SIG-M5 (cell line): ENCODE measurements around the gene MARK2.
"Not testable (repeated sequence)": the region's sequence is repeated elsewhere in the genome, so short reads cannot be mapped to it uniquely, and the experiment has no call there.

Experiments used
- DNase-seq: peaks from one replicate; lab custom pipeline; 2025; lab: John Stamatoyannopoulos, UW

Gene MARK2

DNA sequence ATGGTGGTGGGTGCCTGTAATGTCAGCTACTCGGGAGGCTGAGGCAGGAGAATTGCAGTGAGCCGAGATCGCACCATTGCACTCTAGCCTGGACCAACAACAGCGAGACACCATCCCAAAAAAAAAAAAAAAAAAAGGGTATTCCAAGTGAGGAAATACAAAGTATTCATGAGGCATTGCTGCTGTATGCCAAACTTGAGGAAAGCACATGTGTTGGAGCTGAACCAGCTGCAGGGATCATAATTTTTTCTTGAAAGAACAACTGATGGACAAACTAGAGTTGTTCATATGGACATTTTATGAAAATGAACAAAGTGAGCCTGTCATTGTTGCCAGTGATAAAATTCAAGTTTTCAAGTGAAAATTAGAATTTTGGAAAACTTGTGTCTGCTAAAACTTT, 15.8 kb downstream of the MARK2 start:
- no peak for DNase-seq

DNA sequence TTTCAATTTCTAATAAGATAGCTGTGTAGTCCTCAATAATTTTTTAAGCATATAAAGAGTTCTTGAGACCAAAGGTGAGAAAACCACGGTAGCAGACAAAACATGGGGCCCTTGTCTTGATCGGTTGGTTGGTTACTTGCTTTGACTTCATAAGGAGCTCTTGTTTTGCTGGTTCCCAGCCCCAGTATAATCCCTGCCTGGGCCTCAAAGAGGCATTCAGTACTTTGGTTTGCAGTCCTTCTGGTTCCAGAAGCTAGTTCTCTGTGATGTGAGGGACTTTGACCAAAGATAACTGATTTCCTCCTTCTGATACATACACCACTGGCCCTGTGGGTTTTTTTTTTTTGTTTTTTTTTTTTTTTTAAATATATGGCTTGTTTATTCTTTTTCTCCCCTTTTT, 17.1 kb downstream of the MARK2 start:
- no peak for DNase-seq

DNA sequence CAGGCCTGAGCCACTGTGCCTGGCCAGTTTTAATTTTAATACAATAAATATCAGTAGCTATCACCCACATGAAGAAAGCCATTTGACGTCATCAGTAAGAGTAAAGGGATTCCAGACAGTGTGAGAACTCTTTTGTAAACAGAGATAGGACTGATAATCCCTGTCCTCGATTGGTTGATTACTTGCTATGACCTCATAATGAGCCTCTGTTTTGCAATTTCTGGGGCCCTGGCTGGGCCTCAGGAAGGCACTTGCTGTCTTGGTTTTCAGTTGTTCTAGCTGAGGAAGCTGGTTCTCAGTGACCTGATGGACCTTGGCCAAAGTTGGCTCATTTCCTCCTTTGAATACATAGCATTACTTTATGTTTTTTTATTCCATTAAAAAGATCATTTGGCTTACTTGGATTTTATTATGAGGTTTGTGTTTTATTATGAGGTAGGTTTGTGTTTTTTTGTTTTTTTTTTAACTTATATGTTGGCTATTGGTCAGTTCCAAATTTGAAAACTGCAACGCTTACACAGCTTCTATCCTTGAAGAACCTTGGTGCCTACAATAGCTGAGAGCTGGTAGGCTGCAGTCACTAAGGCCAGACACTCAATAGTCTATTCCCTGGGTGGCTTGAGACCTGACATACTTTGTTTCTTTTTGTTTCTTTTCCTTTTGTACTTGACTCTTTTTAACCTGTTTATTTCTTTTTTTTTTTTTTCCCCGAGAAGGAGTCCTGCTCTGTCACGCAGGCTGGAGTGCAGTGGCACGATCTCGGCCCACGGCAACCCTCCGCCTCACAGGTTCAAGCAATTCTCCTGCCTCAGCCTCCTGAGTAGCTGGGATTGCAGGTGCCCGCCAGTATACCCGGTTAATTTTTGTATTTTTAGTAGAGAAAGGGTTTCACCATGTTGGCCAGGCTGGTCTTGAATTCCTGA, 20.0 kb downstream of the MARK2 start:
- no peak for DNase-seq

DNA sequence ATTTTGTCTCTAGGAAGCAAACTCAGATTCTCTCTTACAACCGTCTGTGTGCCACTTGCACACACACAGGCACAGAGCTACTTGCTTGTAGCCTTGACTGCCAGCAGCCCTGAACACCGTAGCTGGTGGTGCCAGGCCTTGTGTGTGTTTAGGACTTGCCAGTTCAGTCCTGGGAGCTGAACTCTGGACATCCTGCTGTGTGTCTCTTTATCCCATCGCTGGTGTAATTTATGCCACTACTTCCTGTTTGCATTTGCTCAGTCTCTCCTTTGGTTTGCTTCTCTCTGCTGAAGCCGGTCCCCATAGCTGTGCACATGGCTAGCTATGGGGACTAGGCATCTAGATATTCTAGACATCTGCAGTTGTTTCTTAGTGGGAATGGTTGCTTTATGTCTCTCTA, 24.0 kb downstream of the MARK2 start:
- no peak for DNase-seq

DNA sequence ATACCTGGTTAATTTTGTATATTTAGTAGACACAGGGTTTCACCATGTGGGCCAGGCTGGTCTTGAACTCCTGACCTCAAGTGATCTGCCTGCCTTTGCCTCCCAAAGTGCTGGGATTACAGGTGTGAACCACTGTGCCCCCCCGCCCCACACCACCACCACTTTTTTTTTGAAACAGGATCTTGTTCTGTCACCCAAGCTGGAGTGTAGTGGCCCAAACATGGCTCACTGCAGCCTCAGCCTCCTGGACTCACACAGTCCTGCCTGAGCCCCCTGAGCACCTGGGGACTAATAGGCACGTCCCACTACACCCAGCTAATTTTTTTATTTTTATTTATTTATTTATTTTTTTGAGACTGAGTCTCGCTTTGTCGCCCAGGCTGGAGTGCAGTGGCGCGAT, 24.7 kb downstream of the MARK2 start:
- not testable (repeated sequence) for DNase-seq

DNA sequence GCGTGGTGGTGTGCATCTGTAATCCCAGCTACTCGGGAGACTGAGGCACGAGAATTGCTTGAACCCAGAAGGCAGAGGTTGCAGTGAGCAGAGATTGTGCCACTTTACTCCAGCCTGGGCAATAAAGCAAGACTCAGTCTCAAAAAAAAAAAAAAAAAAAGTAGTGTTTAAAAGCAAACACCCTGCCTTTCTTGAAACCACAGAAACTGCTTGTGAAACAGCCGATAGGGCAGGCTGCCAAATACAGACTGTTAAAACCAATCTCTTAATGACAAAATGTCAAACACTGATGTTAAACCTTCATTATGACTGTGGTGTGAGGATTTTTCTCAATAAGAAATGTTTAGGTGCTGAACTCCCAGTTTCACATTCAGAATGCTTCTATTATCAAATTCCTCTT, 27.3 kb downstream of the MARK2 start:
- DNase-seq = peak; percentile 10

DNA sequence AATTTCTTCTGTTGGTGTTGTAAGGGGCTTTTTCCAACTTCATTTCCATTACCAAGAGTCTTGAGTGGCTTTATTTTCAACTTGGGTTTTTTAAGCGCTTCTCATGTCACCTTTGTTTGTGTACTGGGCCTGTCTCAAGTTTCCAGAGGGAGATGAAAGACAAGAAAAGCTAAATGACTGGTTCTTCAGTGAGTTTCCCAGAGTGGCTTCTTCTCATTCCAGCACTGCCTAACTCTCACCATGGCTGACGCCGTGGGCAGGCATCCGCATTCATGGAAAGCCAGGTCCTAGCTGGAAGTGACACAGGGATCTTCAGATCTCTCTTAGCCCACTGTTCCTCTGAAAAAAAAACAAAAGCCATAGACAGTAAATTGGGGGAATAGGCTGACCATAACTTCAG, 28.6 kb downstream of the MARK2 start:
- DNase-seq = no peak

DNA sequence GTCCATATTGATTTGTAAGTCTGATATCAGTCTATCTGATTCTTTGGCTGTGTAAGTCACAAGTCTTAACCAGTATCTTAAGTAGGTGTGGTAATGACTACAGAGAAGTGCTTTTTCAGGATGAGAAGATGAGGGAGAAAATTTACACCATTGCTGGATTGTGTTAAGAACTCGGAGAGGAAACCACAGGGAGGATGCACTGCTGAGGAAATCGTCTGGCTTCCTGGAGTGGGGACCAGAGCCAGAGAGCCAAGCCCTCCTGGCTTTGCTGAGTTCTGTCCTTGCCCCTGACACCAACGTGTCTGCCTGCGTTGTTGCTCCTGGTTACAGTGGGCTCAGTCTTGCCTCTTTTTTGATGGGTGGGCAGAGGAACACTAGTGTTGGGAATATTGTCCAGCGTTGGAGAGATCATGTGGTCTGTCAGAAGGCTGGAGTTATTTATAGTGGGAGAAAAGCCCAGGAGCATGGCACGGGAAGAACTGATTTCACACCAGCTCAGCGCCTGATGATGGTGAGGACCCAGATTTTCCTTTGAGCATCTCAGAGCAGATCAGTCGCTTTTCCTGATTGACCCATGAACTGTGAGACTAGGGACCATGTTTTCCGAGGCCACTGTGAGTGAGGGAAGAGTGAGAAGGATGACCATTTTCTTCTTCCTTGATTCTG, 29.6 kb downstream of the MARK2 start:
- no peak for DNase-seq

DNA sequence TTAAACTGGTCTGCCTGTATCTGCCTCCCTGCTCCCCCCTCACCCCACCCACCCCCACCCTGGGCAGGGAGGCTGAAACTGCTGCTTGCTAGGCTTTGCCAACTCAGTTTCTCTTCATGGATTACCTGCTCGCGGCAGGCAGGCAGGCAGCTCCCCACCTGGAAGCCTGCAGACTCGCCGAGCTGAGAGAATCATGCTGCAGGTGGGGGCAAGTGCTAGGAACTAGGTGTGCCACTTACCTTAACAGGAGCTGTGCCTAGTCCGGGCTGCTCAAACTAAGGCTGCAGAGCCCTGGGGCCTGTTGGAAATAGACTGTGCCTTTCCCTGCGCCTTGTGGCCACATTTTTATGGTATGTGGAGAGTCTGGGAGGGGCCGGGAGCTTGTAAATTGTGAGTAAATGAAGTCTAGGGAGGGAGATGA, 30.3 kb downstream of the MARK2 start:
- DNase-seq = no peak

DNA sequence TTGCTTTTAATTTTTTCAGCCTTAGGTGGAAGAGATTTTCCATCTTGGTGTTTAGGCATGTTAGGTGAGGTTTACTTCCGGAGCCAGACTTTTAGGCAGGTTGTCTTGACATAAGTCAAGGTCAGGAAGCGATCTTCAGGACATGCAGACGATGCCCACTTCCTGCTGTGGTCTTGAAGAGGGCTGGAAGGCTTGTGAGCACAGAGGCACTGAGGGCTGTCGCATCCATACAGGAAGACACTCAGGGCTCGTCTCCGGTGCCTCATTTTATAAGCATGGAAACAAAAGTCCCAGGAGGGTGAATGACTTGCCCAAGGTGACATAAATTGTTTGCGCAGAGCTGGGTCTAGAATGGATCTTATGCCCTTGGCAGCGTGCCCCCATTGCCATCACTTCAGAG, 30.8 kb downstream of the MARK2 start:
- no peak for DNase-seq

DNA sequence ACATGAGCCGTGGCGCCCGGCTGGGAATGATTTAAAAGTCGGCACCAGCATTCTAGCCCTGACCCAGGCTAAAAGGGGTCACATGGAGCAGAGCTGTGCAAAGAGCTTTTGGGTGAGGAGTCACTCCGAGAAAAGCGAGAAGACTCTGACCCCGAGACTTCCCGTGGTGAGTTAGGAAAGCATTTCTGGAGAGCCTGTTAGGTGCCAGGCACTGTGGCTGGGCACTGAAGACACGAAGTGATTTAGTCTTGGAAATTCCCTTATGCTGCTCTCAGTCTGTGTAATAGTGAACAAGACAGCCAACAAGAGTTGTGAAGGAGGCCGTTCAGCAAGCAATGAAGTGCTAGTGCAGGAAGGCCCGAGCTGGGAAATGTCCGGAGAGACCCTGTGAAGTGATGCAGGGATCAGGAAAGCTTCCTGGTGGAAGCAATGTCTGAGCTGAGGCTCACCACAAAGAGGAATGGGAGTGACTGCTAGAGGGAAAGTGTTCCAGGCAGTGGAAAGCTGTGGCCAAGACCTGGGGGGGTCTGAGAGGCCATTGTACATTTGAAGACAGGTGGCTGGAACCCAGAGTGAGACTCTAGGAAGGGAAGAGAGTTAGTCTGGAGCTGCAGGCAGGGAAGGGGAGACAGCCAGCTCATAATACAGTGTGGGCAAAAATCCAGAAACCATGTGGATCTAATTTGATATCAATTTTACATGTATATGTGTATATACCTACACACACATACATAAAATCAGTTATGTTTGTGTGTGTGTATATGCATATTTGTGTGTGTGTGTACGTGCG, 31.6 kb downstream of the MARK2 start:
- no peak for DNase-seq

DNA sequence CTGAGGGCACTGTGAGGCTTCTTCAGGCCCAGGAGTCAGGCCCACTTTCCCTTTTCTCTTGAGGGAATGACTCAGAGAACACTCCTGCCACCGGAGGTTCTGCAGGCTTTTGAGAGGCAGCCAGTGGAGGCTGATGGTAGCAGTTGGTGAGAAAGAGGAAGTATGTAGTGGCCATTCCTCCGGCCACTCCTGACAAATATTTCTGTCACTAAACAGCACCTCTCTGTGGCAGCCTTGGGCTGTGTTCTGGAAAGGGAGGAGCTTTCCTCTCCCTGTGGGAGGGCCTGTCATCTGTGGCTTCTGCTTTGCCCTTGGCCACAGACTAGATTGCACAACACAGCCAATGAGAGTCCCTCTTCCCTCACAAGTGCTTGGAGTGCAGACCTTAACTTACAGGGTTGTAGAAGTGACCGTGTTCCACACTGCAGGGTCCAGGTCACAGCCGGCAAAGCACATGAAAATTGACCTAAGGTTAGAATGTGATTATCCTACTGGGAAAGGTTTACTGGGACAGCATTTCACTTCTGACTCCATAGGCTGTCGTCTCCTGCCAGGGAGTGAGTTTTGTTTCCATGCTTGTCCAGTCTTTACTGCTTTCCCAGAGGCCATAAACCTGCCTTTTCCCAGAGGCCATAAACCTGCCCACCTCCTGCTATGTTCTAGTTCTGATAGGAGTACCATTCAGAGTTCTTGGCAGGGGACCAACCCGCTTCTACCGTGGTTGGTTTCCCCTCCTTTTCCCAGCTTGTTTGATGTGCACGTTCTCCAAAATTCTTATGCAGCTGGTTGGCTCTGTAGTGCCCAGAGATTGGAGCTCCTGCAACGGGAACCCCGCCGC, 33.3 kb downstream of the MARK2 start:
- DNase-seq = peak; percentile 88

DNA sequence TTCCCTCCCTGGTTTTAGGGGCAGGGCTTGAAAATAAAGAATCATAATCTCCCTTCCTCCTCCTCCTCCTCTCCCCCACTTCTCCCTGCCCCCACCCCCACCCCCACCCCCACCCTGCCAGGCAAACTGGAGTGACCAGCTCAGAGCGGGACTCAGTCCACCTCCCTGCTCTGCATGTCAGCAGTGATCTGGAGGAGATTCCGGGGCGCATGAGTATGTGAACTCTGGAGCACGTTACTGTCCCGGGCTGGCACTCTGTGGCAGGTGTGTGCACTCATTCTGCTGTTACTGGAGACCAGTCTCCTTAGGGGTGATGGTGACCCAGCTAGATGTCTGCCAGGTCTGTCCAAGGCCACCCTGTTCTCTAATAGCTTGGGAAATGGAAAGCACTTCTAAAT, 33.9 kb downstream of the MARK2 start:
- DNase-seq = no peak

DNA sequence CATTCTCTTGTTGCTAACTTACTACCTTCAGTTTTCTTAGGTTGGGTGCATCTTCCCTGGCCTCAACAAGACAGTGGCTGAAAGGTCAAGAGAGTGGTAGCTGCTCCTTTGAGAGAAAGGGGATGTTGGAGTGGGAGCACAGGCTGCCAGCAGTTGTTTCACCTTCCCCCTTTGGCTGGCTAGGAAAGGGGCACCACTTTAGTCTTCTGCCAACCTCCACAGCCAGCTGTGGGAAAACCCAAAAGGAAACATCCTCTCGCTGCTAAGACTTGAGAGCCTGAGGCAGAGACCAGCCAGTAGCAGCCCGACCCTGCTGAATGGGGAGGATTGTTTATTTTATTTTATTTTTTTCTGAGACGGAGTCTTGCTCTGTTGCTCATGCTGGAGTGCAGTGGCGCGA, 34.4 kb downstream of the MARK2 start:
- DNase-seq = no peak

DNA sequence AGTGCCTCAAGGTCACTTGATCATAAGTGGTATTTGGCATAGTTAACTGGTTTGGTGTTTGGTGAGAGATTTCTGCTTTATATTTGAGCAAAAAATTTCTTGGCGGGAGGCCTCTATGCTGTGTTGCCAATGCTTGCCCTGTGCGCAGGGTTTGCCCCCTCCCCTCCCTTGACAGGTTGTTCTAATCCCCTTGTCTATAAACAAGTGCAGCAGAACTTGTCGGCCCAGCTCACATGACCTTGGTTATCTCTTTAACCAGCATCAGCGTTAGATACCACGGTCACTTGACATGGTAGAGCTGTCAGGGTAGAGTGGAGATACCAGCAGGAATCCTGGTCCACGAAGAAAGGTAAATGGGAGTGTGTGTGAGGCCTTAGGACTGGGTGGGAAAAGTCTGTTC, 35.6 kb downstream of the MARK2 start:
- no peak for DNase-seq

DNA sequence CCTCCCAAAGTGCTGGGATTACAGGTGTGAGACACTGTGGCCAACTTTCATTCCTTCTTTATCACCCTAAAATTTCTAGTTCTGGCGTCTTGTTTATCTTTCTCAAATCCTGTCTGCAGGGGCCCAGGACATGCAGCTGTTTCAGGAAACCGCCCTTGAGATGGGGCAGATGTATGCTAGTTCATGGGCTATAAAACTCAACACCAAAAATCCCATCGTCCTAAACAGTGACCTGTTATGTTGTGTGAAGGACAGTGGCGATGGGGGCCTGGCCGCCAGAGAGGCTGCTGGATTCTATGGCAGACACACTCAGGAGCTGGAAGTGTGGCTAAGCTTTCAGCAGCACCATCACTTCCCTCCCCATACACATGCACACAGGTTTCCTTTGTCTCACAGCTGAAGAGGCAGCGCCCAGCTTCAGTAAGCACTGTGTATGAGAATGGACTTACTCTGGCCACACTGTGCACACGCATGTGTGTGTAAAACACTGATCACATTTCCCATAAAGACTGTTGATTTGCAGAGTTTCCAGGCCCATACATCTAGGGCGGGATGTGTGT, 36.7 kb downstream of the MARK2 start:
- no peak for DNase-seq

DNA sequence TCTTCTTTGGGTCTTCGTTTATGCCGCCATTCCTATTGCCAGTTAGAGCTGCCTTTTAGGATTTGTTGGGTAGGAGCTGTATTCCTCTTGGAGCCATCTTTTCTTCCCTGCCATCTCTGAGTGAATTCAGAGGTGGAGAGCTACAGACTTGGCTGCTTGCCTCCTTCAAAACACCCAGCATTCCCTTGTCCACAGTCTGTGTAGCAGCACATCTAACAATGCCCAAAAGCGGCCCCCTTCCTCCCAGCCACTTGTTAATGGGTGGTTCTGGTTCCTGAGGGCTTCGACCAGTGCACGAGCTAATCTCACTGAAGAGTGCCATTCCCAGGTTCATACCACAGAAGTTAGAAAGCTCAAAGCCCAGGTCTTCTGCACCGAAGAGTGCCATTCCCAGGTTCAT, 37.7 kb downstream of the MARK2 start:
- no peak for DNase-seq

DNA sequence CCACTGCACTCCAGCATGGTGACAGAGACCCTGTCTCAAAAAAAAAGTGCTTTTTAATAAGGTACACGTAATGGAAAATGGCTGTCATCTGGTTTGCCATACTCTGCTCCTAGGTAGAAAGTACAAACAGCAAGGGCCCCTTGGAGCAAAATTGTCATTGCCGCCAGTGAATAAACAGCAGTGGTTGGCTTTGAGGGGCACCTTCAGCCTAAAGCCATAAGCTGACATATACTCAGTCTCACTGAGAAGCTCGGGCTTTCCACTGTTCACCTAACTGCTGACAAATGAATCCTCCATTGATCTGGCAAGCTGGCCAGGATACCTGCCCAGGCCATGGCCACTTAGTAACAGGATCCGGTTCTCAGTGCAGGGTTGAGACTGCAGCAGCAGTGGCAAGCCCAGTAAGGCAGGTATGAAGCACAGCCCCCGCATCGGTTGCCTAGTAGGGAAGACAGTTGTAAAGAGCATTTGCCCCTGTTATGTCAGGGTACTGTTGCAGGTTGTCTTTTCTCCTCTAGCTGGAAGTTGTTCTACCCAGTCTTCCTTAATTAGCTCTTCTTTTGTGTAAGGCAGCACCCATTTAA, 38.8 kb downstream of the MARK2 start:
- DNase-seq = no peak

DNA sequence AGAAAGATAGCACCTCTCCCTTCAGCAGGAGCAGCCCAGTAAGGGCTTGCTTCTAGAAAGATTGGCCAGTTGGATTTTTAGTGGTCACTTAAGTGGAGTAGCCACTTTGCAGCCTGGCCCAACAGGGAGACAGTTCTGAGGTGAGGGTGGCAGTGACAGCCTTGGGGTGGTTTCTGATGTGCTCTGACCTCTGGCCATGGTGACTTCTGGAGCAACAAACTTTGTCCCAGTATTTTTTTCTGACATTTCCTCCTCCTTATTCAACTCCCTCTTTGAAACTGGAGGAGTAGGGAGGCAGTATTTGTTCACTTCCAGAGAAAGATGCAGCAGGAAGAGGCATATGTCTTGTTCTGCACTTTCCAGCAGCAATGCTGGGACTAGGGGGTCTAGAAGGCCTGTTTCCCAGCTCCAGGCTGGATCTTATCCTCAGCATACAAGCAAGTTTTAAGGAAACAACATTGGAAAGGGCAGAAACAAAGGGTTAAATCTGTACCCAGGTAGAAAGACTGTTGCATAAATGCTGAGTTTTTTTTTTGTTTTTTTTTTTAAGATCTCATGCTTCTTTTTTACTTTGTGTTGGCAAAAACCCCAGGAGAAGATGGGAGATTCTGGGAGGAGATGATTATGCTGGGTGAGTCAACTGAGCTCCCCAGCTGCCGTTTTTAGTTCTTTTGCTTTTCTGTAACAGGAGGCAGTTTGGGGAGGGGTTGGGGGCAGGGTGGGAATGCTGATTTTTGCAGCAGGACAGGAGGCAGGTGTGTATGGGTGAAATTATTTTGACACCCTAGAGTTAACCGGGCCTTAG, 40.9 kb downstream of the MARK2 start:
- no peak for DNase-seq

DNA sequence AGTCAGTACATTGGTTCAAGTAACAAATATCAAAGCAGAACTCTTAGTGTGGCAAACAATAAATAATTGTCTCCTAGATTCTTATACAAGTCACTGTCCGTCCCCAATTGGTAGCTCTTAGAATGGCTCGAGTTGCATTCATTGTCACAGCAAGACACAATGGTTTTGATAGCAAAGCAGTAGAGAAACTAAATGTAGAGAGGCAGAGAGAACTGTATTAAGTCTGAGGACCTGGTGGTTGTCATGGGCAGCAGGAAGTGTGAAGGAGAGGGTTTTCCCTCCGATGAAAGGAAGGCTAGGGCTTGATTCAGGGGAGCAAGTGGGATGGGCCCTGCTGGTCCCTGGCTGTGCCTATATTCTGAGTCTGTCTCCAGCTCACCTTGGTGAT, 41.5 kb downstream of the MARK2 start:
- DNase-seq = no peak
